ENCODE results near the gene AHSG.

DNA sequence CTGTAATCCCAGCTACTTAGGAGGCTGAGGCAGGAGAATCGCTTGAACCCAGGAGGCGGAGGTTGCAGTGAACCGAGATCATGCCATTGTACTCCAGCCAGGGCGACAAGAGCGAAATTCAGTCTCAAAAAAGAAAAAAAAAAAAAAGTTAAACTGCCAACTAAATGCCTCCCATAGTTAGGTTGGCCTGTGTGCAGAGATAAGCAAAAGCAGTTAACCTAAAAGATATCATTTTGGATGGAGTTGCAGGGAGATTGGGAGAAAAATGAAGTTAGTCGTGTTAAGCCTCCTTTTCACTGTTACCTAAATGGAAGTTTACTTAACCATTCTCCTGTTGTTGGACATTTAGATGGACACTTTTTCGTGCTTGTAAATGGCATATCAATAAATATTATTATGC, 15.9 kb downstream of the AHSG start:
- TF ChIP-seq, protein P1, sequence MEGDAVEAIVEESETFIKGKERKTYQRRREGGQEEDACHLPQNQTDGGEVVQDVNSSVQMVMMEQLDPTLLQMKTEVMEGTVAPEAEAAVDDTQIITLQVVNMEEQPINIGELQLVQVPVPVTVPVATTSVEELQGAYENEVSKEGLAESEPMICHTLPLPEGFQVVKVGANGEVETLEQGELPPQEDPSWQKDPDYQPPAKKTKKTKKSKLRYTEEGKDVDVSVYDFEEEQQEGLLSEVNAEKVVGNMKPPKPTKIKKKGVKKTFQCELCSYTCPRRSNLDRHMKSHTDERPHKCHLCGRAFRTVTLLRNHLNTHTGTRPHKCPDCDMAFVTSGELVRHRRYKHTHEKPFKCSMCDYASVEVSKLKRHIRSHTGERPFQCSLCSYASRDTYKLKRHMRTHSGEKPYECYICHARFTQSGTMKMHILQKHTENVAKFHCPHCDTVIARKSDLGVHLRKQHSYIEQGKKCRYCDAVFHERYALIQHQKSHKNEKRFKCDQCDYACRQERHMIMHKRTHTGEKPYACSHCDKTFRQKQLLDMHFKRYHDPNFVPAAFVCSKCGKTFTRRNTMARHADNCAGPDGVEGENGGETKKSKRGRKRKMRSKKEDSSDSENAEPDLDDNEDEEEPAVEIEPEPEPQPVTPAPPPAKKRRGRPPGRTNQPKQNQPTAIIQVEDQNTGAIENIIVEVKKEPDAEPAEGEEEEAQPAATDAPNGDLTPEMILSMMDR (IDR thresholded peaks at IDR 0.05 in 8 of 11, conservative IDR thresholded peaks at IDR 0.05 in 3 of 11): no peak
- no peak for TF ChIP-seq POLR2A (IDR thresholded peaks at IDR 0.05)
